Anterior cingulate cortex (tissue), 58 donors: ENCODE data around the gene RPL28.
"Not testable (repeated sequence)": the region's sequence is repeated elsewhere in the genome, so short reads cannot be mapped to it uniquely, and the experiment has no call there.

Source experiments
- DNase-seq, 58 donors: peaks; one replicate each; lab custom pipeline; 2025; lab: John Stamatoyannopoulos, UW

RPL28 gene

GRCh38 chr19:55418185-55418584 lies 32.5 kb downstream of the RPL28 start:
- peak in 42 of 58 donors; percentile 7 to 76 (median 42) for DNase-seq

- peak in 6 of 58 donors; percentile 9 to 50 (median 24) for DNase-seq
Observed at GRCh38 chr19:55419103-55419502, 33.4 kb downstream of the RPL28 start.

GRCh38 chr19:55419624-55420236 lies 34.0 kb downstream of the RPL28 start:
- peak in 7 of 58 donors; percentile 16 to 50 (median 26) for DNase-seq

GRCh38 chr19:55421281-55421680 lies 35.5 kb downstream of the RPL28 start:
- DNase-seq: not testable (repeated sequence)

- DNase-seq: peak in 3 of 58 donors; percentile 19 to 28 (median 19)
Observed at GRCh38 chr19:55423225-55424005, 37.7 kb downstream of the RPL28 start.

GRCh38 chr19:55424518-55424917 lies 38.8 kb downstream of the RPL28 start:
- no peak for DNase-seq

- DNase-seq: peak in 29 of 58 donors; percentile 8 to 90 (median 48)
Observed at GRCh38 chr19:55426042-55426441, 40.3 kb downstream of the RPL28 start.

- no peak for DNase-seq
Observed at GRCh38 chr19:55431183-55431582, 45.5 kb downstream of the RPL28 start.

- DNase-seq: no peak
Observed at GRCh38 chr19:55432241-55432959, 46.7 kb downstream of the RPL28 start.

GRCh38 chr19:55433292-55433691 lies 47.6 kb downstream of the RPL28 start:
- DNase-seq: no peak

GRCh38 chr19:55434356-55434919 lies 48.7 kb downstream of the RPL28 start:
- DNase-seq: no peak

GRCh38 chr19:55435020-55435419 lies 49.3 kb downstream of the RPL28 start:
- no peak for DNase-seq

GRCh38 chr19:55436847-55437246 lies 51.1 kb downstream of the RPL28 start:
- DNase-seq: no peak

GRCh38 chr19:55437410-55437809 lies 51.7 kb downstream of the RPL28 start:
- peak in 4 of 58 donors; percentile 15 to 44 (median 24) for DNase-seq

- DNase-seq: no peak
Observed at GRCh38 chr19:55439052-55439451, 53.3 kb downstream of the RPL28 start.

GRCh38 chr19:55440411-55441105 lies 54.8 kb downstream of the RPL28 start:
- DNase-seq: no peak

- DNase-seq: no peak
Observed at GRCh38 chr19:55441319-55441691, 55.6 kb downstream of the RPL28 start.

- peak in 2 of 58 donors; percentile 14 for DNase-seq
Observed at GRCh38 chr19:55441692-55442321, 56.1 kb downstream of the RPL28 start.

- DNase-seq: peak in 11 of 58 donors; percentile 12 to 43 (median 29)
Observed at GRCh38 chr19:55442372-55442961, 56.7 kb downstream of the RPL28 start.
